CD4-positive, alpha-beta T cell treated with Interleukin-6 at 100 ng/mL for 8 hours (primary cell): Measurements from ENCODE around the gene FBP1.
A peak's percentile ranks its signal among the peaks of the same experiment; 100 is the strongest.
"Not testable (repeated sequence)": the region's sequence is repeated elsewhere in the genome, so short reads cannot be mapped to it uniquely, and the experiment has no call there.

Experiments used
- DNase-seq: peaks from one replicate; pipeline ENCODE4 v3.0.0-alpha.2; 2020; ENCODE audit warnings: mixed read lengths, low spot score

Gene FBP1

GRCh38 chr9:94619026-94619425, 20.3 kb downstream of the FBP1 start:
- DNase-seq, result no peak

GRCh38 chr9:94613003-94613402, 26.3 kb downstream of the FBP1 start:
- DNase-seq, result no peak

- no peak for DNase-seq
Measured at GRCh38 chr9:94612071-94612470, 27.2 kb downstream of the FBP1 start.

GRCh38 chr9:94611638-94612068, 27.7 kb downstream of the FBP1 start:
- no peak for DNase-seq

- no peak for DNase-seq
Measured at GRCh38 chr9:94610181-94610606, 29.1 kb downstream of the FBP1 start.

GRCh38 chr9:94607423-94607691, 32.0 kb downstream of the FBP1 start:
- DNase-seq, result no peak

GRCh38 chr9:94606646-94607422, 32.5 kb downstream of the FBP1 start:
- DNase-seq, result no peak

- peak; percentile 44 for DNase-seq
Measured at GRCh38 chr9:94603259-94604160, 35.8 kb downstream of the FBP1 start.

GRCh38 chr9:94602666-94603065, 36.7 kb downstream of the FBP1 start:
- DNase-seq, result no peak

- DNase-seq, result no peak
Measured at GRCh38 chr9:94600715-94601114, 38.6 kb downstream of the FBP1 start.

GRCh38 chr9:94600258-94600657, 39.1 kb downstream of the FBP1 start:
- no peak for DNase-seq

GRCh38 chr9:94599102-94599501, 40.2 kb downstream of the FBP1 start:
- DNase-seq, result no peak

- no peak for DNase-seq
Measured at GRCh38 chr9:94593459-94594345, 45.6 kb downstream of the FBP1 start, which contains the start of gene FBP2. TSS of gene FBP2 (minus strand) at chr9:94593824. CDS start at chr9:94593726, 98 bp downstream.

- not testable (repeated sequence) for DNase-seq
Measured at GRCh38 chr9:94592683-94593082, 46.6 kb downstream of the FBP1 start.

GRCh38 chr9:94591876-94592275, 47.4 kb downstream of the FBP1 start:
- no peak for DNase-seq

- not testable (repeated sequence) for DNase-seq
Measured at GRCh38 chr9:94591046-94591545, 48.2 kb downstream of the FBP1 start.

GRCh38 chr9:94588681-94589080, 50.6 kb downstream of the FBP1 start:
- DNase-seq, result no peak

- DNase-seq, result no peak
Measured at GRCh38 chr9:94586814-94587213, 52.5 kb downstream of the FBP1 start.

GRCh38 chr9:94586316-94586715, 53.0 kb downstream of the FBP1 start:
- DNase-seq, result no peak

- no peak for DNase-seq
Measured at GRCh38 chr9:94584555-94584954, 54.8 kb downstream of the FBP1 start.

- no peak for DNase-seq
Measured at GRCh38 chr9:94581728-94582127, 57.6 kb downstream of the FBP1 start.

- DNase-seq, result no peak
Measured at GRCh38 chr9:94577571-94577970, 61.7 kb downstream of the FBP1 start.
